CD4-positive, alpha-beta T cell treated with Interleukin-21 for 1 hour (primary cell): ENCODE results near the gene SORCS2.
"Not testable (repeated sequence)": the region's sequence is repeated elsewhere in the genome, so short reads cannot be mapped to it uniquely, and the experiment has no call there.

Experiments
- DNase-seq: peaks from one replicate; pipeline ENCODE4 v3.0.0-alpha.2; 2020

Gene SORCS2

DNA sequence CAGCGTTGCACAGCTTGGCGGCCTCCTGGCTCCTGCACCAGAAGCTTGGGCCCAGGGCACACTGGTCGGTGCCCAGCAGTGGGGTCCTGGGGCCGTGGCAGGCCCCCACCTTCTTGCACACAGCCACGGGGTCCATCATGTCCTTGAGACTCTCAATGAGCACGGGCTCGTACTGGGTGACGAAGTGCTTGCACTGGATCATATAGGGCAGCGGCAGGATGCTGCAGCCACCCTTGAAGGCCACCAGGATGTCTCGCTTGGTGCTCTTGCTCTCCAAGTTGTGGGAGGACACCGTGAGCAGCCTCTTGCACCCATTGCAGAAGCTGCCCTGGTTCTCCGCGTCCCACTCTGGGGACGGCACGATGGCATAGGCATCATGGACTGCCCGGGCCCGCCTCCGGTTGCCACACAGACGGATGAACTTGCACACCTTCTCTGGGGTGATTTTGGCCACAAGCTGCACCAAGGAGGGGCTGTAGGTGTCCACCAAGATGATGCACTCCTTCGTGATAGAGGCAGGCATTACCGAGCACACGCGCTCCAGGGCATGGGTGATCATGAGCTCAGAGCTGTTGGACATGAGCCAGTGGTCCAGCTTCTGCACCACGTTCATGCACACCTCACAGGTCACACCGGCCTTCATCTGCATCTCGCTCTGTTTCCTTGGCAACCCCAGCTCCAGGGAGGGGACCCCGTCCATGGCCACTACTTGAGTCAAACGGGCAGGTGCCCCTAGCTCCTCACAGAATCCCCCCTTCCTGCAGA, 241.2 kb downstream of the SORCS2 start:
- DNase-seq = no peak

DNA sequence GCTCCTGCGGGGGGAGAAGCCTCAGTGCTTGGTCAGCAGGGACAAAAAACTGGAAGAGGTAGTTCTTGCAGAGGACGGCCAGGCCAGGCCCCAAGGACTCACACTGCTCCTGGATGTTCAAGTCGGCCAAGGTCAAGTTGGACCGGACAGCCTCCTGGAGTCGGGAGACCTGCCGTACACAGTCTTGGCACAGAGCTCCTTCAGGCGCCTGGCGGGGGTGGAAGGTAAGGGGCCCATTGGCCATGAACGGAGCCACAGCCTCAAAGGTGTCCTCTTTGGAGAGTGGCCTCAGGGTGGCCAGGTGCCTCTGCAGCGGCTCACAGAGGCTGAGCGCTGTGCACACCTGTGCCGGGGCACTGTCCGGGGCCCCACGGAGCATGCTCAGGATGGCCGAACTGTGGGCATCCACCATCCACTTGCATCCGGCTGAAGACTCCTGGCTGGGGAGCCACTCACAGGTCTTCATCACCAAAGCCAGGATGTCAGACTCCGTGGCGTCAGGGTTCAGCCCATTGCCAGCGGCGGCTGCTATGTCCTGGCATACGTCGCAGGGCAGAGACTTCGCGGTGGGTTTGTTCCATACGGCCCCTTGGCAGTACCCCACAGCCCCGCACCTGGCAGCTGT, 241.9 kb downstream of the SORCS2 start:
- no peak for DNase-seq

DNA sequence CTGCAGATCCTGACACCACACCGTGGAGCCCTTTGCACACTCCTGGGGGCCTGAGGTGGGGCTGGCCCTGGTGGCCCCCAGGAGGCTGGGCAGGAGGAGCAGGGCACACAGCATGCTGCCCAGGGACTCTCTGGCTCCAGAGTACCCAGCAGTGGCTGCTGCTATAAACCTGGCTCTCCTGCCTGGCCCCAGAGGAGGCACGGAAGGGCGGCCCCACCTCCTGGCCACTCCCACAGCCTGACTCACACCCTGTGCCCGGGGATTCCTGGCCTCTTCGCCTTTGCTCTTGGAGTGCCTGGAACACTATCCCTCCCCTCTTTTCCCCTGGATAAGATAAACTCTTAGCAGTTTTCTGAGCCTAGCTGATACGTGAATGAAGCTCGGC, 242.4 kb downstream of the SORCS2 start, which contains the start of gene PSAPL1:
Gene PSAPL1, minus strand, starts transcription at position 165 of the 385 bp plus-strand sequence. Its CDS starts 51 bp downstream, at position 114.
- DNase-seq = no peak

DNA sequence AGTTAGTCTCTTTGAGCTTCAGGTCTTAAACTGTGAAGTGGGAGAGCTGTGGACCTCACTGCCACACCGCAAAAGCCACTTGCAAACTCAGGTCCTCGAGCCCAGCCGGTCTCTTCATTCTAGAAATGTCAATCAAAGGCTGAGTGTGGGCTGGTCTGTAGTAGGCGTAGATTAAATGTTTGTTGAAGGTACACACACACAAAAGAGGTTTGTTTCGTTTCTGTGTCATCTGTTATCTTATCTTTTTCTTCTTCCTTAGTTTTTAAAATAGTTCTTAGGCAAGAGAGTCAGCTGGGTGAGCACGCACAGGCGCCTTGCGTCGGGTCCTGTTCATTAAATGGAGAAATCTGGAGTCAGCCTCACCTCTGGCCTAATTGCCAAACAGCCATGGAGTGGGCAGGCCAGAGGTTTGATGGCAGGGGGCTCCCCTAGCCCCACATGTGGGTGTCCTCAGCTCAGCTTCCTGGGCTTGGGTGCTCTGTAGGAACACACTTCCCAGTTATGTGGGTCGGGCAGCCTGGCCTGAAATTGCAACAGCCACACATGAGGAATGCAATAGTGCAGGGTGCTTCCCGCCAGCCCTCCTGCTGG, 243.2 kb downstream of the SORCS2 start:
- no peak for DNase-seq

DNA sequence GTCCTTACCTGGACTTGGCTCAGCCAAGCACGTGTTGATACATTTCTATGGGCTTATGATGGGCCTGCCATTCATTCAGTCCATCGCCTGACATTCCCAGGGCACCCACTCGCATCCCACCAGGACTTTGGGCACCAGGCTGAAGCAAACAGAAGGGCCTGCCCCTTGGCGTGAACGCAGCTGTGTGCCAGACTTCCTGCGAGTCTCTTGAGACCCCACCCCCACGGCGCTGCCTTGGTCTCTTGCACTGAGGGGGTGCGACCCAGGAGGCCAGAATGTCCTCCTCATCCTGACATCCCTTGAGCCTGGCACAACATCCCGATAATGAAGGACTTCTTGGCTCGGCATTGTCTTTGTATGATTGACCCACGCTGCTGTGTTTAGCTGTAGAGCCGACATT, 243.9 kb downstream of the SORCS2 start:
- no peak for DNase-seq

DNA sequence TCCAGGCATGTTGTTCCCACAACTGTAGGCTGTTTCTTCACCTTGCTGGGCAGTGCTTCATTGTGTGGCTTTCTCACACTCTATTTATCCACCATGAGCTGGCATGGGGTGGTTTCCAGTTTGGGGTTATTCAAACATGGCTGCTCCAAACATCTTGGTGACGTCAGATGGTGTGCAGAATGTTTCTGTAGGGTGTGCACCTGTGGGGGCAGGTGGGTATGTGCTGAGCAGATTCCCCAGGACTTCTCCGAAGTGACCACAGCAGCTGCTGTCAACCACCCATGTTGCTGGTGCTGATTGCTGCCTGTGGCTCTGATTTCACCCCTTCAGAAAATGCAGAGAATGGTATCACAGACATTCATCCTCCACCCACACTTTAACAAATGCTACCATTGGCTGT, 247.4 kb downstream of the SORCS2 start:
- DNase-seq = no peak

DNA sequence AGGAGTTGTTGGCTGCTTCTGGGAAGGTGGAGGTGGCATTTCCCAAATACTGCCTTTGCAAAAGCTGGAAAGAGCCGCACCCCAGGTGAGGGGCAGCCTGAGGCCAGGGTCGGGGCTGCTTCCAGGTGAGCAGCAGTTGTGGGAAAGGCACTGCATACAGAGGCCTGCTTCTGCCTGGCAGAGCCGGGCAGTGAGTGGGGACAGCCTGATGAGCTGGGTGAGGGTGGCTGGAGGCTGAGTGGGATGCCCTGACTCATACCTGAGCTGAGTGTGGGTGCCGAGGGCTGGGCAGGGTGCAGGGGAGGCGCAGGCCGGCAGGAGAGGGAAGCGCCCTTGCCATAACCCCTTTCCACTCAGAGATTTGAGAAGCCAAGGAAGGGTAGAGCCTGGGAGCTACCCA, 248.9 kb downstream of the SORCS2 start:
- no peak for DNase-seq

DNA sequence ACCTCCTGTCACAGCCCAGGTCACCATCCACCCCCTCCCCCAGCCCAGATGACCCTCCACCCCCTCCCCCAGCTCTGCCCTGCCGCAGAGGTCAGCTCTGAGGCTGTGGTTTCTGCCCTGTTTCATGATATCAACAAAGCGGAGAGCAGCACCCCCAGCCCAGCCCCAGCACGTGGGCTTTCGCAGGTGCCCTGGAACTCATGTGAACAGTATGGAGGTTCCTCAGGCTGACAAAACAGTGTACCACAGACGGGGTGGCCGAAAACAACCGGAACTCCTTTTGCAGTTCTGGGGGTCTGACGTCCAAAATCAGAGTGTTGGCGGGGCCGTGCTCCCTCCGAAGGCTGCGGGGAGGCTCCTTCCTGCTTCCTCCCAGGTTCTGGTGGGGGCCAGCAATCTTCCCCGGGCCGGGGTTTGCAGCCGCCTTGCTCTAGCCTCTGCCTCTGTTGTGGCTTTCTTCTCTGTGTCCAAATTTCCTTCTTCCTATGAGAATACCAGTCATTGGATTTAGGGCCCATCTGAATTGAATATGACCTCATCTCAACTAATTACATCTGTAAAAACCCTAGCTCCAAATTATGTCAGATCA, 250.3 kb downstream of the SORCS2 start:
- DNase-seq = no peak

DNA sequence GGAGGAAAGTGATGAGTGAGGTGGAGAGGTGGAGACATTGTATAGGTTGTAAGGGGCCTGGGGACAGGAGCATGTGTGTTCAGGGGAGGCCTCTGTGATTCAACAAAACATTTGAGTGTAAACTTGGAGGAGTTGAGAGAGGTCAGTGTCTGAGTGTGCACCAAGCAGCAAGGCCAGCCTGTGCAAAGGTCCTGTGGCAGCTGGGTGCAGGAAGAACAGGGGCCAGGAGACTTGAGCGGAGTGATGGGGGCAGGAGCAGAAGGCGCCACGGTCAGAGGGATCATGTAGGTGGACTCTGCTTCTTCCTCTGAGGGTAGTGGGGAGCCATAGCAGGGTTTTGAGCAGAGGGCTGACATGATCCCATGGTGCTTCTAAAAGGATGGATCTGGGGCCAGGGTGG, 252.0 kb downstream of the SORCS2 start:
- DNase-seq = no peak

DNA sequence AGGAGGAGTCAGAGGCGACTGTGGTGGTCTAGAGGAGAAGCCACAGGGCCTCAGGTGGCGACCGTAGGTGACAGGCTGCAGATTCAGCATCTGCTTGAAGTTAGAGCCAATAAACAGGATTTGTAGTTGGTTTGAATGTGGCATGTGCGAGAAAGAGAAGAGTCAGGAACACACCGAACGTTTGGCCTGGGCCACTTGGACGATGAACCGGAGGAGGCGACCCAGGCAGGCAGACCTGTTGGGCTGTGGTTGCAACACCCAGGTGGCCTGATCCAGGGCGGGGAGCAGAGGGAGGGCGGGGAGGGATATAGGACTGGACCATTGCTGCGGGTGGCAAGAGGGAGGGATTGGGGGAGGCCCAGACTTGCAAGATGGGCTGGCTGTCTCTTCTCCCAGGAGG, 252.4 kb downstream of the SORCS2 start:
- no peak for DNase-seq

DNA sequence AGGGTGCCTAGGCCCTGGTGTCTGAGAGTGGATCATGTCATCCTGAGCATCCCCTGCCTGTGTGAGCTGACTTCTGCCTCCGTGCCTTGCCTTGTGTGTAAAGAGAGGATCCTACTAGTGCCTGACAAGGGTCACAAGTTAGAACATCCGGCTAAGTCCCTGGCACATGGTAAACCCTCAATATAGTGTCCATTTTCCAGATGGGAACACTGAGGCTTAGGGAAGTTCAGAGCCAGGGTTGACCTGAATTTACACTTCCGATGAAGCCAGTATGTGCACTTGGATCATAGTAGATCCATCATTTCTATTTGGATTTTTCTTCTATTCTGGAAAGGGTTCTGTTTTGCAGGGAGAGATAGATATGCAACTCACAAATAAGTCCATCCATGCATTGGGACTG, 254.9 kb downstream of the SORCS2 start:
- no peak for DNase-seq

DNA sequence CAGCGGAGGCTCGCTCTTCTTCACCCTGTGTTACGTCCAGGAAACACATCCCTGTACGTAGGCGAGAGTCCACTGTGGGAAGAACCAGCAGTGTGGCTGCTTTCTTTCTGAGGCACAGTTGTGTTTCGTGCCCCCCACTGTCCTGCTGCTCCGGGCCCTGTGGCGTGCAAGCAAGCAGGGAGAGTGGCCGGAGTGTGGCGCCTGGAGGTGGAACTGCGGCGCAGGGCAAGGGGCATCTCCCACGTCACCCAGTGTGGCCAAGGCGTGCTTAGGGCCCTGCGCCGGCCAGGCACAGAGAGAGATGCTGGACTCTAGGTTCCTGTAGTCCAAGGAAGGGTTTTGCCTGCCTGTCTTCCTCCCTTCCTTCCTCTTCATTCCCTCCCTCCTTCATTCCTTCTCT, 255.7 kb downstream of the SORCS2 start:
- DNase-seq = no peak

DNA sequence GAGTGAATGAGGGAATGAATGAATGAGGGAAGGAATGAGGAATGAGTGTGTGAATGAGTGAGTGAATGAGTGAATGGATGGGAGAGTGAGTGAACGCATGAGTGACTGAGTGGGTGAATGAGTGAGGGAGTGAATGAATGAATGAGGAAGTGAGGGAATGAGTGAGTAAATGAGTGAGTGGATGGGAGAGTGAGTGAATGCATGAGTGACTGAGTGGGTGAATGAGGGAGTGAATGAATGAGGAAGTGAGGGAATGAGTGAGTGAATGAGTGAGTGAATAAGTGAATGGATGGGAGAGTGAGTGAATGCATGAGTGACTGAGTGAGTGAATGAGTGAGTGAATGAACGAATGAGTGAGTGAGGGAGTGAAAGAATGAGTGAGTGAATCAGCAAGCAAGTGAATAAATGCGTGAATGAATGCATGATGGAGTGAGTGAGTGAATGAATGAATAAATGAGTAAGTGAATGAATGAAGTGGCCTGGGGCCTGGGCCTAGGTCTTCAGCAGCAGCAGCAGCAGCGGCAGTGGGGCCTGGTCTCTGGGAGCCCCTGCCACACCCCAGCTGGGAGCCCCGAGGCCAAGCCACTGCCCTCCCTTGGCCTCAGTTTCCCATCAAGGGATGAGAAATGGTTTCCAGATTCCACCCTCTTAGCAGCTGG, 258.6 kb downstream of the SORCS2 start:
- no peak for DNase-seq

DNA sequence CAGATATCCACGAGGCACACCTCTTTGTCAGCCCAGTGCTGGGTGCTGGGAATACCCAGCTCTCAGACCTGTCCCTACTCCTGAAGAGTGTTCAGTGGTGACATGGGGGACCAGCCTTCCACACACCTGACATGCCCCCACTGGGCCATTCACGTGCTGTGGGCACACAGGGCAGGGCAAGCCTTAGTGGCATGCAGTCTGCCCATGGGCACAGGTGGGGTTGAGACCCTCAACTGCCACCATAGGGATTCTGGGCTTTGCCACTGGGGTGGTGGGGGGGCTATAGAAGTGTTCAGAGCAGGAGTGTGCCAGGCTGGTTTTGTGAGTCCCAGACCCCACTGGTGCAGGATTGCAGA, 259.1 kb downstream of the SORCS2 start:
- DNase-seq = no peak

DNA sequence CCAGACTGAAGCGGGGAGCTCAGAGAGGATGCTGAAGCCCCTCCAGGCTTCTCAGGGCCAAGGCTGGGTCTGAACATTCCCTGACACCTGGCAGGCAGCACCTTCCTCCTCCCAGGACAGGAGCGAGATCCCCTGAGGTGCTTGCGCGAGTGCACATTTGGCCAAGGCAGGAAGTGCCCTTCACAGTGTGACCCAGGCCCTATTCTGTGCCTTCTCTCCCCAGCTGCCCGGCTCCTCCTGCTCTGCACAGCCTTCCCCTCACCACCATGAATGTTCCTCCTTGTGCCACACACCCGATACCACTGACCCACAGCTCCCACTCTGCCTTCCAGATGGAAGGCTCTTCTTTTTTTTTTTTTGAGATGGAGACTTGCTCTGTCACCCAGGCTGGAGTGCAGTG, 259.5 kb downstream of the SORCS2 start:
- DNase-seq = no peak

DNA sequence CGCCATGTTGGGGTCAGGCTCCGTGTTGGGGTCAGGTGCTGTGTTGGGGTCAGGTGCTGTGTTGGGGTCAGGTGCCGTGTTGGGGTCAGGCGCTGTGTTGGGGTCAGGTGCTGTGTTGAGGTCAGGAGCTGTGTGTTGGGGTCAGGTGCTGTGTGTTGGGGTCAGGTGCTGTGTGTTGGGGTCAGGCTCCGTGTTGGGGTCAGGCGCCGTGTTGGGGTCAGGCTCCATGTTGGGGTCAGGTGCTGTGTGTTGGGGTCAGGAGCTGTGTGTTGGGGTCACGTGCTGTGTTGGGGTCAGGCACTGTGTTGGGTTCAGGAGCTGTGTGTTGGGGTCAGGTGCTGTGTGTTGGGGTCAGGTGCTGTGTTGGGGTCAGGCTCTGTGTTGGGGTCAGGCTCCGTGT, 260.5 kb downstream of the SORCS2 start:
- not testable (repeated sequence) for DNase-seq

DNA sequence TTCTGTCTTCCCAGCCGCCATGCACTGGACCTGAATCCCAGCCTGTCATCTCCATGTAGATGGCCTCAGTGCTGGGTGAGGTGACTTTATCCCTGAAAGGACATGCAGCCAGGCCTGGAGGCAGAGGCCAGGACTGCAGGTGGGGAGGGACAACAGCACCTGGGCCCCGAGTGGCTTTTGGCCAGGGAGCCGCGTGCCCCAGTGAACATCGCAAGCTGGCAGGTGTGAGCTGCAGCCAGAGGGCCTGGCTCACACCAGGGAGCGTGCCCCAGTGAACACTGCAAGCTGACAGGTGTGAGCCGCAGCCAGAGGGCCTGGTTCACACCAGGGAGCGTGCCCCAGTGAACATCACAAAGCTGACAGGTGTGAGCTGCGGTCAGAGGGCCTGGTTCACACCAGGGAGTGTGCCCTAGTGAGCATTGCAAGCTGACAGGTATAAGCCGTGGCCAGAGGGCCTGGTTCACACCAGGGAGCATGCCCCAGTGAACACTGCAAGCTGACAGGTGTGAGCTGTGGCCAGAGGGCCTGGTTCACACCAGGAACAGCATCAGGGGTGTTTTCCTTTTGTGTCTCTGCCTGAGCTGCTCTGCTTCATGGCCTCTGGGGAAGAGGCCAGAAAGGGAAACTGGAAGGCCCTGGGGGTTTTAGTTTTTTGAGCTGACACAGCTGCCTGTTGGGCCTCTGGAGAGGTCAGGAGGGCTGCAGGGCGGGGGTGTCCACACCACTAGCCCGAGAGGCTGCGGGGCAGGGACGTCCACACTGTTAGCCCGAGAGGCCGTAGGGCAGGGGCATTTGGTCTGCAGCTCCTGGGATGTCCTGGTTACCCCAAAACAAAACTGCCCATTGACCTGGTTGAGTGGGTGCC, 265.1 kb downstream of the SORCS2 start:
- no peak for DNase-seq

DNA sequence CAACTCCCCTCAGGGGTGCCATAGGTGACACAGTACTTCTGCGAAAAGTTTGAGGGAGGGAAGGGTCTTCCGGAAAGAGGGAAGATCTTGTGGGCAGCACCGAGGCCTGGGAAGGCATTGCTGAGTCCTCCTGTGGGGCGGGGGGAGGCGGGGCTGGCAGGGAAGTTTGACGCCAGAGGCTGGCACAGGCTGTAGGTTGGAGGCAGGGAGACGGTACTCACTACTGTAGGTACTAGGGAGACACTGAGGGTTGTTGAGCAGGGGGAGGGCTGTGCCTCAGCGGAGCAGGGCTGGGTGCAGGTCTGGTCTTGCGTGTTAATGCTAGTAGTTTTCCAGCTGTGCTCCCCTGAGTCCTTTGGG, 265.7 kb downstream of the SORCS2 start:
- DNase-seq = no peak

DNA sequence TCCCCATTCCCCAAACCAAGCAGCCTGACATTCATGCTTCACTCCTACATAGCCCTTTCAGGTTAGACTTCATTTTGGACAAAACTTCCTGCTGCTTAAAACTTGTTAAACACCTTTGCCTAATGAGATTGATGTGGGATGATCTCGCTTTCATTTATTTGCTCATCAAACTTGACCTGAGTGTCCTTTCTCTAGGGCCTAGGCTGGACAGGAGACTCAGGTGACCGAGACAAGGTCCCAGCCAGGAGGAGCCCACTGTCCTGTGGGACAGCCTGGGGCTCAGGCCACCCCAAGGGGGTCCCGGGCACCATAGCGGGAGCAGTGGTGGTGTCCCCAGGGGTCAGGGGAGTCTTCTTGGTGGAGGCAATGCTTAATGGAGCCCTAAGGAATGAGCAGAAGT, 266.1 kb downstream of the SORCS2 start:
- DNase-seq = no peak

DNA sequence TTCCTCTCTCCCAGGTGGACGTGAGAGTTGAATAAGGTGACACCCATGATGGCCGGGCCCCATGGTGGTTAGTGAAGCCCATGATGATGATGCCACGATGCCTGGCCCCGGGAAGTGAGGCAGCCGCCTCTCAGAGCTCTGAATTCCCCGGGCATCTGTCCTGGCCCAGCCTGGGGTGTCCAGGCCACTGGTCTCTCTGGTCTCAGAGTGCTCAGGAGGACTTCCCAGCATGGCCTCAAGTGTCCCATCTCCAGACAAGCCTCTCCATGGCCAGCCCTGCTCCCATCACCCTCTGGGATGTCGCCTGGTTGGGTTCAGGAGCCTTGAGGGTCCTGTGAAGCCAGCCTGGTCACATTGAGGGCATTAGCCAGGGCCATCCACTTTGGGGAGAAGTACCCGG, 267.1 kb downstream of the SORCS2 start:
- no peak for DNase-seq

DNA sequence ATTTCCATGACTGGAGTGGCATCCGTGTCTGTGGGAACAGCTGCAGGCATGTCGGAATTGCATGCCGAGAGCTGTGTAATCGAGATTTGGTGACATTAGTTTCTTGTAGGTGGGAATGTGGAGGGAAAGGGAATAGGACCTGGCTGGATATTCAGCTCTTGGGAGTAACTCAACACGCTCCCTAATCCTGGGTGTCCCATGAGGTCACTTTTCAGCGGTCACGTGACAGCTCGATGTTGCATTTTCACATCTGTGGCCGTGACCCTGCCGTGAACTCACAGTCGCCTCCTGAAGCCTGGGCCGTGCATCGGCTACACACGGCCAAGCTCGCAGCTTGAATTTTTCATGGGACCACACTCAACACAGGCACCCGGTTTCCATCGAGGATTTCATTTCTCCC, 268.2 kb downstream of the SORCS2 start:
- no peak for DNase-seq

DNA sequence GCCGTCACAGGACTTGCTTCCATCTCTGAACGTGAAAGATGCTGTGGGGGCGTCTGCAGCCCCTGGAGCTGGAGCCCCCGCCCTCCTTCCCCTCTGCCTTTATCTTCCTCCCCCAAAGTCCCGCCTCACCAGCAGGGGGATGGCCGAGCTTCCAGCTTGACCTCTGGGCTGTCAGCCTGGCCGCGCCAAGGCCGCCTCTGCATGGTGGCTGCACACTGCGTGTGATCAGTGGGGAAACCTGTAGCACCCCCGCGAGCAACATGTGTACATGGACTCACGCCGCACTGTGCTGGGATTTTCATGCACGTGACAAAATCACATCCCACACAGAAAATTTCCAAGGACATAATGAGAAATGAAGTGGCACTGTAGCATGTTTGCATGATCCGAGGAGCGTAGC, 268.9 kb downstream of the SORCS2 start:
- no peak for DNase-seq

DNA sequence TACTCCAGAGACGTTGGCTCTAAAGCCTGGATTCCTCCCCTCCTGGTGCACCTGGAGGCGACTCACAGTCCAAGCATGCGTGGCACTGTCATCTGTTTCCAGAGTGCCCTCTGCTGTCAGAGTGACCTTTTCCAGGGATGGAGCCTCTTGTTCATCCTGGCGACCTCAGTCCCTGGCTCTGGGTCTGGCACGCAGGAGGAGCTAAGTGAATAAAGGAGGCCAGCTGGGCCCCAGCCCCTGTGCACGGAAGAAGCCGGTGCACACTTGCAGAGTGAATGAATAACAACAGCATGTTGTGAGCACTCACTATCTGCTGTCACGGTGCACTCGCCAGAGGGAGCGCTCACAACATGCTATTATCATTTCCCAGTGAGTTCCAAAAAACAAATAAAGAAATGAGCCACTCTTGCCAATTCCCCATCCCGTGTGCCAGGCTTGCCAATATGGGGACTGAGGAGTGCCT, 270.2 kb downstream of the SORCS2 start:
- DNase-seq = no peak
